H9 (cell line): ENCODE measurements around the gene LRRC7. TPM values are rescaled to one million over a fixed set of nuclear protein-coding genes. Genes with fewer than 3 reads are reported as not detected.

Experiments
- DNase-seq: peaks from one replicate; pipeline ENCODE4 v3.0.0-alpha.2; 2017
- H2AFZ ChIP-seq: one replicate; pipeline ENCODE4 v1.6.1; 2013; ENCODE audit warnings: mild to moderate bottlenecking, low read length, control low read depth, moderate library complexity
- H2AK5ac ChIP-seq: 2 replicates; pipeline ENCODE4 v1.6.1; 2013; ENCODE audit warnings: low read length, control low read depth, mixed read lengths; ENCODE audit not compliant: insufficient read length
- H2BK120ac ChIP-seq: one replicate; pipeline ENCODE4 v1.6.1; 2013; ENCODE audit warnings: low read depth, mild to moderate bottlenecking, low read length, control low read depth, inconsistent platforms; ENCODE audit not compliant: poor library complexity, severe bottlenecking
- H2BK12ac ChIP-seq: 2 replicates; pipeline ENCODE4 v1.6.1; 2013; ENCODE audit warnings: low read length, control low read depth, mixed read lengths, low read depth; ENCODE audit not compliant: insufficient read length
- H2BK15ac ChIP-seq: 2 replicates; pipeline ENCODE4 v1.6.1; 2013; ENCODE audit warnings: low read depth, low read length, control low read depth
- H2BK20ac ChIP-seq: one replicate; pipeline ENCODE4 v1.6.1; 2013; ENCODE audit warnings: low read depth, mild to moderate bottlenecking, low read length, control low read depth, inconsistent platforms; ENCODE audit not compliant: poor library complexity, severe bottlenecking
- H2BK5ac ChIP-seq: 2 replicates; pipeline ENCODE4 v1.6.1; 2013; ENCODE audit warnings: low read length, control low read depth, mixed read lengths; ENCODE audit not compliant: insufficient read length
- H3K14ac ChIP-seq: 2 replicates; pipeline ENCODE4 v1.6.1; 2013; ENCODE audit warnings: low read length, control low read depth; ENCODE audit not compliant: insufficient read depth
- H3K18ac ChIP-seq: 2 replicates; pipeline ENCODE4 v1.6.1; 2013; ENCODE audit warnings: low read depth, mild to moderate bottlenecking, mixed read lengths, low read length, control low read depth; ENCODE audit not compliant: insufficient read length
- H3K23ac ChIP-seq: 2 replicates; pipeline ENCODE4 v1.6.1; 2013; ENCODE audit warnings: low read length, control low read depth, mixed read lengths, low read depth; ENCODE audit not compliant: insufficient read length
- H3K23me2 ChIP-seq: 2 replicates; pipeline ENCODE4 v1.6.1; 2013; ENCODE audit warnings: low read depth, mild to moderate bottlenecking, mixed read lengths, low read length, control low read depth; ENCODE audit not compliant: insufficient read length, poor library complexity, severe bottlenecking
- H3K27ac ChIP-seq: 2 replicates; pipeline ENCODE4 v1.5.1; 2013; ENCODE audit warnings: low read length, control low read depth, mixed read lengths, low read depth; ENCODE audit not compliant: insufficient read length
- H3K27me3 ChIP-seq: 2 replicates; pipeline ENCODE4 v1.6.1; 2013; ENCODE audit warnings: low read length, control low read depth, inconsistent platforms; ENCODE audit not compliant: insufficient read depth
- H3K4ac ChIP-seq: 2 replicates; pipeline ENCODE4 v1.6.1; 2013; ENCODE audit warnings: low read depth, mild to moderate bottlenecking, control low read depth, inconsistent platforms, low read length, moderate library complexity
- H3K4me1 ChIP-seq: 2 replicates; pipeline ENCODE4 v1.6.1; 2013; ENCODE audit warnings: low read length, control low read depth, inconsistent platforms; ENCODE audit not compliant: insufficient read depth
- H3K4me2 ChIP-seq: 2 replicates; pipeline ENCODE4 v1.6.1; 2013; ENCODE audit warnings: low read length, control low read depth, mixed read lengths; ENCODE audit not compliant: insufficient read length, insufficient read depth
- H3K56ac ChIP-seq: 2 replicates; pipeline ENCODE4 v1.6.1; 2013; ENCODE audit warnings: low read depth, mild to moderate bottlenecking, mixed read lengths, low read length, control low read depth; ENCODE audit not compliant: insufficient read length
- H3K79me1 ChIP-seq: 2 replicates; pipeline ENCODE4 v1.6.1; 2013; ENCODE audit warnings: low read depth, mild to moderate bottlenecking, moderate library complexity, low read length, control low read depth, inconsistent platforms; ENCODE audit not compliant: insufficient read depth, poor library complexity, severe bottlenecking
- H3K79me2 ChIP-seq: 2 replicates; pipeline ENCODE4 v1.6.1; 2013; ENCODE audit warnings: low read length, control low read depth, inconsistent platforms; ENCODE audit not compliant: insufficient read depth
- H3K9ac ChIP-seq: 2 replicates; pipeline ENCODE4 v1.6.1; 2013; ENCODE audit warnings: low read length, control low read depth, mixed read lengths; ENCODE audit not compliant: insufficient read length; ENCODE audit errors: extremely low read depth
- H3K9me3 ChIP-seq: one replicate; pipeline ENCODE4 v1.6.1; 2013; ENCODE audit warnings: low read depth, low read length, inconsistent platforms; ENCODE audit not compliant: control insufficient read depth
- H3T11ph ChIP-seq: one replicate; pipeline ENCODE4 v1.6.1; 2013; ENCODE audit warnings: mild to moderate bottlenecking, low read length, control low read depth, inconsistent platforms
- H4K20me1 ChIP-seq: one replicate; pipeline ENCODE4 v1.6.1; 2013; ENCODE audit not compliant: control insufficient read depth, insufficient read length, insufficient read depth
- H4K5ac ChIP-seq: 2 replicates; pipeline ENCODE4 v1.6.1; 2013; ENCODE audit warnings: low read depth, mild to moderate bottlenecking, mixed read lengths, low read length, control low read depth; ENCODE audit not compliant: insufficient read length
- H4K8ac ChIP-seq: replicated peaks from 2 replicates; pipeline ENCODE4 v1.6.1; 2013; ENCODE audit warnings: low read length, control low read depth, mixed read lengths, low read depth; ENCODE audit not compliant: insufficient read length
- H4K91ac ChIP-seq: 2 replicates; pipeline ENCODE4 v1.6.1; 2013; ENCODE audit warnings: low read depth, mild to moderate bottlenecking, moderate library complexity, mixed read lengths, low read length, control low read depth; ENCODE audit not compliant: insufficient read length
- H3K27ac Mint-ChIP-seq, 3 experiments: 2 replicates in 2 of 3; 3 replicates in 1 of 3; pipeline ENCODE4 v1.8.0; 2020 to 2021; ENCODE audit warnings: mixed read lengths in 3 of 3, mild to moderate bottlenecking in 1 of 3, moderate library complexity in 1 of 3
- H3K27me3 Mint-ChIP-seq: 2 replicates; pipeline ENCODE4 v1.8.0; 2021; ENCODE audit warnings: low read depth, mild to moderate bottlenecking, moderate library complexity, mixed read lengths
- H3K36me3 Mint-ChIP-seq, 3 experiments: 2 replicates in 2 of 3; 3 replicates in 1 of 3; pipeline ENCODE4 v1.8.0; 2020 to 2021; ENCODE audit warnings: low read depth in 3 of 3, mixed read lengths in 3 of 3; ENCODE audit not compliant: insufficient read depth in 1 of 3
- H3K4me1 Mint-ChIP-seq, 2 experiments: 2 replicates each; pipeline ENCODE4 v1.8.0; 2020; ENCODE audit warnings: mixed read lengths in 2 of 2
- H3K4me3 Mint-ChIP-seq, 2 experiments: 2 replicates in 1 of 2; 3 replicates in 1 of 2; pipeline ENCODE4 v1.8.0; 2020 to 2021; ENCODE audit warnings: mild to moderate bottlenecking in 2 of 2, mixed read lengths in 2 of 2, moderate library complexity in 1 of 2
- H3K9me3 Mint-ChIP-seq, 2 experiments: 2 replicates in 1 of 2; 3 replicates in 1 of 2; pipeline ENCODE4 v1.8.0; 2020; ENCODE audit warnings: mild to moderate bottlenecking in 2 of 2, mixed read lengths in 2 of 2, moderate library complexity in 1 of 2
- WGBS: extraction: QIAGEN DNeasy Blood & Tissue Kit; methylation state at CpG from one replicate; pipeline ENCODE4 v1.1.7; 2013; ENCODE audit warnings: missing lambda C conversion rate, low lambda C conversion rate, mixed read lengths; ENCODE audit not compliant: insufficient read length; ENCODE audit errors: extremely low coverage; 5-methylcytosine and 5-hydroxymethylcytosine counted together
- total RNA-seq: library from RNA; stranded (reverse); gene quantifications from 2 replicates; pipeline ENCODE4 v1.2.1, GENCODE V29; 2021
- TF ChIP-seq, protein P1 (sequence below): fragments of 200-600 bp; sonication (generic); conservative IDR thresholded peaks from 3 replicates; pipeline ENCODE4 v1.8.0; 2021; ENCODE audit warnings: antibody characterized with exemption, mild to moderate bottlenecking

Gene LRRC7
- total RNA-seq, 1 experiment from 2014 or later: not detected

- H4K91ac ChIP-seq: no peak overlapping the region
- H3K4ac ChIP-seq: no peak overlapping the region
- DNase-seq: no peak
- Mint-ChIP-seq H3K4me3 (no peak overlapping the region), H3K9me3 (no peaks in the 10 kb centered on the region), H3K27ac (no peak overlapping the region), H3K4me1 (peaks cover 2 to 3% of the 10 kb centered on the region in 2 experiments; a peak in 2 of 4 replicates), H3K27me3 (no peaks in the 10 kb centered on the region), H3K36me3 (no peaks in the 10 kb centered on the region)
- no peak overlapping the region for H2BK5ac ChIP-seq
- H3K9ac ChIP-seq: no peak overlapping the region
- H2AK5ac ChIP-seq: no peak overlapping the region
- H3K79me2 ChIP-seq: no peaks in the 10 kb centered on the region
- no peak overlapping the region for H4K5ac ChIP-seq
- no peak overlapping the region for H3K18ac ChIP-seq
- no peak overlapping the region for H3K23ac ChIP-seq
- no peak overlapping the region for H3K27ac ChIP-seq
- H3K9me3 ChIP-seq: no peaks in the 10 kb centered on the region
- H3K79me1 ChIP-seq: no peaks in the 10 kb centered on the region
- no peak overlapping the region for H2BK15ac ChIP-seq
- no peaks in the 10 kb centered on the region for H3K4me1 ChIP-seq
- WGBS: no CpG with 5 or more reads among the region's 3 CpGs
- no peak overlapping the region for H2AFZ ChIP-seq
- H2BK120ac ChIP-seq: no peak overlapping the region
- no peak overlapping the region for H4K8ac ChIP-seq
- no peaks in the 10 kb centered on the region for H4K20me1 ChIP-seq
- no peak overlapping the region for H3T11ph ChIP-seq
- TF ChIP-seq, protein P1, sequence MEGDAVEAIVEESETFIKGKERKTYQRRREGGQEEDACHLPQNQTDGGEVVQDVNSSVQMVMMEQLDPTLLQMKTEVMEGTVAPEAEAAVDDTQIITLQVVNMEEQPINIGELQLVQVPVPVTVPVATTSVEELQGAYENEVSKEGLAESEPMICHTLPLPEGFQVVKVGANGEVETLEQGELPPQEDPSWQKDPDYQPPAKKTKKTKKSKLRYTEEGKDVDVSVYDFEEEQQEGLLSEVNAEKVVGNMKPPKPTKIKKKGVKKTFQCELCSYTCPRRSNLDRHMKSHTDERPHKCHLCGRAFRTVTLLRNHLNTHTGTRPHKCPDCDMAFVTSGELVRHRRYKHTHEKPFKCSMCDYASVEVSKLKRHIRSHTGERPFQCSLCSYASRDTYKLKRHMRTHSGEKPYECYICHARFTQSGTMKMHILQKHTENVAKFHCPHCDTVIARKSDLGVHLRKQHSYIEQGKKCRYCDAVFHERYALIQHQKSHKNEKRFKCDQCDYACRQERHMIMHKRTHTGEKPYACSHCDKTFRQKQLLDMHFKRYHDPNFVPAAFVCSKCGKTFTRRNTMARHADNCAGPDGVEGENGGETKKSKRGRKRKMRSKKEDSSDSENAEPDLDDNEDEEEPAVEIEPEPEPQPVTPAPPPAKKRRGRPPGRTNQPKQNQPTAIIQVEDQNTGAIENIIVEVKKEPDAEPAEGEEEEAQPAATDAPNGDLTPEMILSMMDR: no peak
- H2BK20ac ChIP-seq: no peak overlapping the region
- H3K56ac ChIP-seq: no peak overlapping the region
- H3K14ac ChIP-seq: no peak overlapping the region
- H2BK12ac ChIP-seq: no peak overlapping the region
- no peaks in the 10 kb centered on the region for H3K27me3 ChIP-seq
- H3K4me2 ChIP-seq: no peak overlapping the region
- no peaks in the 10 kb centered on the region for H3K23me2 ChIP-seq
These were observed 265.8 kb downstream of the LRRC7 start for GRCh38 chr1:69833536-69833935.
